Measurements from ENCODE around the gene LPAR3.

GRCh38 chr1:84890566-84890965 lies 2.4 kb downstream of the LPAR3 start:
- TF ChIP-seq YY1 (IDR thresholded peaks at IDR 0.05; ENCODE audit: insufficient read depth, insufficient read length): no peak
- TF ChIP-seq ZNF274 (IDR thresholded peaks at IDR 0.05; ENCODE audit: low read depth, low read length): no peak

Measured in NT2/D1 (cell line).